Heart left ventricle (tissue), 13 donors: ENCODE measurements around the gene SLX4IP.

Experiments used
- POLR2A ChIP-seq, 2 donors: fragments of 450-650 bp; IDR thresholded peaks; one replicate each; pipeline ENCODE4 v1.6.1; 2017; ENCODE audit warnings: antibody characterized with exemption in 2 of 2, mild to moderate bottlenecking in 2 of 2, moderate library complexity in 2 of 2
- TF ChIP-seq, protein P1 (sequence below), 12 donors: fragments of 200-600 bp; sonication (generic) in 4 of 12; IDR thresholded peaks; one replicate each; pipeline versions ENCODE4 v1.5.0 to v1.8.0; 2018 to 2022; ENCODE audit warnings: antibody characterized with exemption in 12 of 12, mild to moderate bottlenecking in 5 of 12
- donor health status: ischemic (EF 13 %, LVEDD 7.1; RV severe dilation, severe dysfunction).
- donor health status: DM: no; HTN: yes; CAD: no.
- donor health status: DM: no; HTN: no; CAD: no.
- donor health status: ischemic (EF 25% LVEDD 6.9; RV normal size, moderate dysfunction).
- donor health status: ischemic (EF 25% LVEDD 5.7; RV mildly dilated, moderate dysfunction).
- donor health status: ischemic (EF 35%, LVEDD 5.7; RV mildly dilated, moderate dysfunction).
- donor health status: nonischemic (EF 11% LVEDD 7.7; RV severe dilation, severe dysfunction).
- donor health status: DM: yes; HTN: yes; CAD: no.
- donor health status: PGD.
- donor health status: ischemic (EF 29% LVEDD 5.4; RV normal size, mild dysfunction).
- donor health status: nonischemic (EF 23%, LVEDD 6.1; RV moderate dilation, normal function).

- TF ChIP-seq, protein P1, sequence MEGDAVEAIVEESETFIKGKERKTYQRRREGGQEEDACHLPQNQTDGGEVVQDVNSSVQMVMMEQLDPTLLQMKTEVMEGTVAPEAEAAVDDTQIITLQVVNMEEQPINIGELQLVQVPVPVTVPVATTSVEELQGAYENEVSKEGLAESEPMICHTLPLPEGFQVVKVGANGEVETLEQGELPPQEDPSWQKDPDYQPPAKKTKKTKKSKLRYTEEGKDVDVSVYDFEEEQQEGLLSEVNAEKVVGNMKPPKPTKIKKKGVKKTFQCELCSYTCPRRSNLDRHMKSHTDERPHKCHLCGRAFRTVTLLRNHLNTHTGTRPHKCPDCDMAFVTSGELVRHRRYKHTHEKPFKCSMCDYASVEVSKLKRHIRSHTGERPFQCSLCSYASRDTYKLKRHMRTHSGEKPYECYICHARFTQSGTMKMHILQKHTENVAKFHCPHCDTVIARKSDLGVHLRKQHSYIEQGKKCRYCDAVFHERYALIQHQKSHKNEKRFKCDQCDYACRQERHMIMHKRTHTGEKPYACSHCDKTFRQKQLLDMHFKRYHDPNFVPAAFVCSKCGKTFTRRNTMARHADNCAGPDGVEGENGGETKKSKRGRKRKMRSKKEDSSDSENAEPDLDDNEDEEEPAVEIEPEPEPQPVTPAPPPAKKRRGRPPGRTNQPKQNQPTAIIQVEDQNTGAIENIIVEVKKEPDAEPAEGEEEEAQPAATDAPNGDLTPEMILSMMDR (IDR thresholded peaks at IDR 0.05), result no peak
- TF ChIP-seq POLR2A (IDR thresholded peaks at IDR 0.05), result no peak
These were observed 213.5 kb downstream of the SLX4IP start for GRCh38 chr20:10648651-10649050.
